COLO668 (cell line): ENCODE measurements around the gene ELOVL3.

Experiments
- DNase-seq: peaks from one replicate; lab custom pipeline; 2025; ENCODE audit not compliant: unreplicated experiment; lab: John Stamatoyannopoulos, UW

Gene ELOVL3

GRCh38 chr10:102226542-102226870, 407 bp downstream of the ELOVL3 start:
- no peak for DNase-seq

DNA sequence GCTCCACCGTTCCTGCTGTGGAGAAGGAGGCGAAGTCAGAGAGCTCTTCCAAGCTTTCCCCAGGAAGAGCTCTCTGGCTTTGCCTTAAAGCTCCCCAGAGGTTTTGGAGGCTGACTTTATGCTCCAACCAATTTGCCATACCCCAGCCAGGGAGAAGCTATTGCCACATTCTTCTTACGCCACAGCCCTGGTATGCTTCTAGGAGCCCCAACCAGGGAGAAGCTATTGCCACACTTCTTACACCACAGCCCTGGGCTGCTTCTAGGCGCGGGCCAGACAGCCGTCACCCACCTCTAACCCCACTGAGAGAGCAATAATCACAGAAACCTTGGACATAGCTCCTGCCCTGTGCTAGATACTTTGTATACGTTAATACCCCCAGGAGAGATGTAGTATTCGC, 951 bp downstream of the ELOVL3 start:
- no peak for DNase-seq

GRCh38 chr10:102229810-102230263, 3.7 kb downstream of the ELOVL3 start:
- peak; percentile 82 for DNase-seq

DNA sequence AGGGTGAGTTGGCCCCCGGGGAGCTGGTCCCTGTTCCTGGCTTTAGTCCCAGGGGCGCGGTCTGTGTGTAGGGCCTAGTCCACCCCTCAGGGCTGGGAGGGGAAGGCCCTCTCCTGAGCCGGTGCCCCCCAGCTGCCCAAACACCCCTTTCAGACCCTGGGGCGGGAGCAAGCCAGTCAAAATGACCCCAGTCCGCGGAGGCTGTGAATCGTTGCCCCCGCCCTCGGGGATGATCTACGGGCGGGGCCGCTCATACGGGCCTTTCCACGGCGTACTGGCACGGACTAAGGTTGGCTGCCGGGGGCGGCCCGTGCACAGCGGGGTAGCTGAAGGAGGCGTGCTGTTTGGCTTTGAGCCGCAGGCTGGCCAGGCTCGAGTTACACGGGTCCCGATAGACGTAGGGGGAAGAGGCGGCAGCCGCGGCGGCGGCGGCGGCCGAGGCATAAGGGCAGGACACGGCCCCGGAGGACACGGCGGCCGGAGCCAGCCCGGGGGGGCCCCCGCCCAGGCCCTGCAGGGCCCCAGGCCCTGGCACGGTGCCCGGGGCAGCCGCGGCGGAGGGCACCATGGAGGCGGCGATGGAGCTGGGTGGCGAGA, 4.3 kb downstream of the ELOVL3 start:
- peak; percentile 76 for DNase-seq

DNA sequence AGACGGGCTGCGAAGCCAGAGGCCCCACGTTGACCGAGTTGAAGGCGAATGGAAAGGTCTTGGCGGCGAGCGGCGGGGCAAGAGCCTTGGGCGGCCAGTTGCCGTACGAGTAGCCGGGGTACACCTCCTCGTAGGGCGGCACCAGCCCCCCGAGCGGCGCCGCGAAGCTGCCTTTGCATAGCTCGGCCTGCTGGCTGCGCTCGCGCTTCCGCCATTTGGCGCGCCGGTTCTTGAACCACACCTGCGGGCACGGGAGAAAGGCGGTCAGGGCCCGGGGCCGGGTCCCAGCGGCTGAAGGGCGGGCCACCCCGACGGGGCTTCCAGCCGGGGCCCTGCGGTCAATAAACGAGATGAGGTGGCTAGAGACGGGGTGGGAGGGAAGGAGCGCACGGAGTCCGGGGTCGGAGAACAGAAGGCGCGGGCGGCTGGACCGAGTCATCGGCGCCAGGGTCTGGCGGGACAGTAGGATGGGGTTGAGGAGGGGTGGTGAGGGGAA, 4.8 kb downstream of the ELOVL3 start:
- DNase-seq = peak; percentile 60

GRCh38 chr10:102231357-102232318, 5.5 kb downstream of the ELOVL3 start:
- DNase-seq = peak; percentile 53

- no peak for DNase-seq
These were observed 7.9 kb downstream of the ELOVL3 start for GRCh38 chr10:102233997-102234396.

GRCh38 chr10:102234888-102235597, 8.9 kb downstream of the ELOVL3 start:
- DNase-seq = no peak

- DNase-seq = no peak
These were observed 9.5 kb downstream of the ELOVL3 start for GRCh38 chr10:102235598-102235920.

DNA sequence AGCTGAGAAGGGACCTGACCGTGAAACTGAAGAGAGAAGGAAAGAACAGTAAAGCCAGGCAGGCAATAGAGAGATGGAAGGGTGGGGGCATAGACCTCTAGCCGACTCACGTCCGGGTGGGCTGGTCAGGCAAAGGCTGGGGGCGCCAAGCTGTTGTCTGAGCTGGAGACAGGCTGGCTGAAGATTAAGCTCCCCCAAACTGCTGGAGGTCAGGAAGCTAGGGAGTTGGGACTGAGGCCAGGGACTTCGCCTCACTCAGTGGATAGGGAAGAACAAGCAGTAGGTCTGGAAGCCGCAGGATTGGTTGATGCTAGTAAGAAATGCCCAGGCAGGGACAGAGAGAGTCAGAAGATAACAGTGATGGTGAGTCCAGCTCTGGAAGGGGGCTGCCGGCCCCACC, 9.9 kb downstream of the ELOVL3 start:
- no peak for DNase-seq

DNA sequence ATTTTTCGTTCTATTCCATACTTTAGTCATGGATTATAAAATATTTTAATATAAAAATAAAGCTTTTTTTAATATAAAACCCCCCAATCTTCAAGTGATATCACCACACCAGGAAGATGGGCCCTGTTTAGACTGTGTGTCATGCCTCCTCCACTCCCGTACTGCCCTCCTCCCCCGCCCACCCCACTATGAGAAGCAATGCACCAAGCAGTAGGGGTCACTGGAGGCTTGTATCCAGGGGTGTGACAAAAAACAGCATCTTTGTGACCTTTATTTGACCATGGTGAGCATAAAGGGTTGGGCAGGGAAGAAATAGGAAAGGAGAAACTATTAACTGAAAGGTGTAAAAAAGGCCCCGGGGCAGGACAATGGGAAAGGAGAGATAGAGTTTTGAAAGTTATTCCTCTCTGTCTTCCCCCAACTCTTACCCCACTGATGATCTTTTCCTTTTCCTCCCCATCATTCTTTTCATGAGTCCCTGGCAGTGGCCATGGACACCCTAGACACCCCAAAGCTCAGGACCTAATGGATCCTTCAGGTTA, 11.7 kb downstream of the ELOVL3 start:
- no peak for DNase-seq

DNA sequence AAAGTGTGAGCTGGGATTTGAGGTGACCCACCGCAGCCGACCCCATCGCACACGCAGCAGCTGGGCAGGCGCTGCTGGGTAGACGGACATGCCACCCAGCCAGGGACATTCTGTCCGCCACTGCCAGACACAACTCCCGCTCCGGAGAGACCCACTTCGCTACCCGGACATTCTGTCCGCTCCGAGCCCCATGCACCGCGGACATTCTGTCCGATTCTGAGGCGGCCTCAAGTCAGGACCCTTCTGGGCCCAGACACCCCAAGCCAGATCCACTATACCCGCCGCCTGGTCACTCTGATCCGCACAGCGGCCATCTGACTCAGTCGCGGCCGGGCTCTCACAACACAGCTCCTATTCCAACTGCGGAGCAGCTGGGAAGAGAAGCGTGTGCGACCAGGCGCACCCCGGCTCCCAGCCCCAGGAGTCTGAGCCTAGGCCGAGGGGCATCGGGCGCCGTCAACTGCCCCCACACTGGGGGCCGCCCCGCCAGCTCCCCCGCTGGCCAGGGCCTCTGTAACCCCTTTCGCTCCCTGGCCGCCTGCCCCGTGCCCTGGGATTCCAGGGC, 14.4 kb downstream of the ELOVL3 start:
- no peak for DNase-seq

- no peak for DNase-seq
These were observed 14.9 kb downstream of the ELOVL3 start for GRCh38 chr10:102241032-102241443.

- DNase-seq = peak; percentile 81
These were observed 15.5 kb downstream of the ELOVL3 start, which contains the start of gene PITX3 for GRCh38 chr10:102241444-102242117. TSS of gene PITX3 (minus strand) at chr10:102241512. CDS start at chr10:102232080, 9,432 bp downstream.

- DNase-seq = no peak
These were observed 16.0 kb downstream of the ELOVL3 start for GRCh38 chr10:102242118-102242485.

GRCh38 chr10:102243309-102243708, 17.2 kb downstream of the ELOVL3 start:
- DNase-seq = no peak

DNA sequence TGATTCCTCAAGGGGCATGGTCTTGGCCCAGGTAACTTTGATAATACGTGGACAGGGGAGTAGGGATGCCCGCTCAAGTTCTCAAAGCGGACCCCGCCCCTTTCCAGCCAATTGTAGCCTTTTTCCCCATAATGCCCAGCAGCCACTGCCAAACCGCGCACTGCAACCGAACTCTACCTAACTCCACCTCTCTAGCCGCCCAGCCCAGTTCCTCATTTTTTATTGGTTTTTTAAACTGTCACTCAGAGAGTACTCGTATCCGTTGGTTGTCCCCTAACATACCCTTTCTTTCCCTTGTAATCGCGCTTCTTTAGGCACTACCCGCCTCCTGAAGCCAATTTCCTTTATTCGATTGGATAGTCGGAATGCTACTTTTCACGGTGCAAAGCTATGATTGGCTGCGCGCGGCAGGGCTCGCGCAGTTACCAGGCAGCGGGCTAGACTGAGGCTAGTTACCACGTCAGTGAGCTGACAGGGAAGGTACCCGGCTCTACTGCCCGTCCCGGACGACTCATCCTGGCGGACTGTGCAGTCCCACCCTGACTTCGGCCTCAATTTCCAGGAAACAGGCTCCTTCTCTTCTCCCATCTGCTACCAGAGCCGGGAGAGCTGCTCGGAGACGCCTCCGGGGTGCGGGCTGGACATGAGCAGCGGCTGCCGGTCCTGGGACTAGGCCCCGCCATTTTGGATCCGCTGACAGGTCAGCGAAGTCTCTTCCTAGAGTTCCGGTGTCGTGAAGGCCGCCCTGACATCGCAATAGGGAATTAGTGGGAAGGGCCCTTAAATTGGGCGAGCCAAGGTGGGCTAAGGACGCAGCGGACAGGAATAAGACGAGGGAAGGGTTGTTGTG, 19.2 kb downstream of the ELOVL3 start, which contains the start of gene GBF1:
Gene GBF1, plus strand, starts transcription at position 451 of the 850 bp plus-strand sequence. CDS start 13,407 bp downstream, outside the sequence.
- peak; percentile 92 for DNase-seq

DNA sequence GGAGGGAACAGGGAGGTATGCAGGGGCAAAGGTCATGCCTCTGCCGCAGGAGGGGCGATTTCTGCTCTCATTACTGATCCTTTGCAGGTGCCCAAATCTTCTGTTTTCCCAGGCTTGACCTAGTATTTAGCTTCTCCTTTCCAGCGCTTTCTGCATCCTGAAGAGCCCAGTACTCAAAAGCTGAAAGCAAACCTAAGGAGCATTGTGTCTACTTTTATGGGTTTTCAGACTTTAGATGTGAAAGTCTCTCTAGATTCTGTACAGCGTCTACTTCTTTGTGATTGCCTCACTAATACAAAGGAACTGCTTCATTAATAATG, 19.8 kb downstream of the ELOVL3 start:
- DNase-seq = no peak

GRCh38 chr10:102246261-102246660, 20.2 kb downstream of the ELOVL3 start:
- no peak for DNase-seq

DNA sequence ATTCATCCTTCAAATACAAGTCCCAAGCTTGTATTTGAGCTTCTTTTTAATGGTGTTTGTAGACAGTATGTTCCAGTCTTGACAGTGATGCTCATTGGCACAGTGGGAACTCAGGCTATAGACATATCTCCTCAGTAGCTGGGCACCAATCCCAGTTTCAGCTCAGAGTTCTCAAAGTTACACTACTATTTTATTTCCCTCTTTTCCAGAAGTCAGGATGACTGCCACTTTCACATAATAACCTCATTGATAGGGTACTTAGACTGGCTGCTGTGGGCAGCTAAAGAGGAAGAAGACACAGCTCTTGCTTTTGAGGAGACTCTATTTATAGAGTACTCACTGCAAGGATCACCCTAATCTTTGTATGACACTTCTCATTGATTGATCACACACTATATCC, 21.6 kb downstream of the ELOVL3 start:
- no peak for DNase-seq
